GM12878 (cell line): ENCODE measurements around the gene PLXNA4. TPM values are rescaled to one million over a fixed set of nuclear protein-coding genes. Genes with fewer than 3 reads are reported as not detected.

Experiments used
- ATAC-seq: fragments of 200-7000 bp; cut with Tn5 transposase; 3 replicates; pipeline ENCODE4 v1.9.1; 2020; ENCODE audit warnings: mild to moderate bottlenecking, moderate library complexity
- BruUV-seq: library from RNA; stranded (reverse); fragments of 400-500 nt; replicated peaks from 2 replicates; lab custom pipeline; 2021; lab: Mats Ljungman, UMichigan
- CTCF ChIA-PET: fragments of 300-600 bp; sonication (Branson Sonifier 250); formaldehyde crosslinking; extraction: SDS; loops from one replicate; lab custom pipeline; 2021; ENCODE audit warnings: inconsistent platforms; lab: Yijun Ruan, JAX
- POLR2A ChIA-PET: fragments of 350-600 bp; formaldehyde crosslinking; extraction: SDS; loops from one replicate; lab custom pipeline; 2021; ENCODE audit warnings: inconsistent platforms; lab: Charles Lee
- RAD21 ChIA-PET: fragments of 300-600 bp; sonication (Branson Sonifier 250); formaldehyde crosslinking; loops from one replicate; lab custom pipeline; 2023; ENCODE audit warnings: antibody characterized with exemption; ENCODE audit not compliant: unreplicated experiment; lab: Charles Lee
- SMC1A ChIA-PET: fragments of 300-600 bp; sonication (Branson Sonifier 250); formaldehyde crosslinking; loops from one replicate; lab custom pipeline; 2023; ENCODE audit not compliant: unreplicated experiment, uncharacterized antibody; lab: Charles Lee
- DNase-seq: peaks from one replicate; pipeline ENCODE4 v3.0.0-alpha.2; 2011; ENCODE audit warnings: low read depth, low spot score
- FAIRE-seq: peaks from 3 replicates; lab custom pipeline; 2011; peaks lifted over from hg19 to GRCh38; lab: Jason Lieb, UNC
- H2AFZ ChIP-seq: 2 replicates; pipeline ENCODE4 v1.6.0; 2011; ENCODE audit warnings: low read depth, low read length, control low read depth; ENCODE audit not compliant: control insufficient read depth
- H3K27ac ChIP-seq: 2 replicates; pipeline ENCODE4 v1.5.1; 2011; ENCODE audit warnings: control low read depth; ENCODE audit not compliant: control insufficient read depth, insufficient read depth
- H3K27me3 ChIP-seq, 2 experiments: replicated peaks in 1 of 2; 2 replicates each; pipeline versions ENCODE4 v1.6.0 to v1.6.1; 2011; ENCODE audit warnings: low read length in 1 of 2; ENCODE audit not compliant: control insufficient read depth in 2 of 2, insufficient read depth in 2 of 2
- H3K36me3 ChIP-seq, 2 experiments: 2 replicates each; pipeline ENCODE4 v1.5.1; 2011; ENCODE audit warnings: low read length in 1 of 2; ENCODE audit not compliant: control insufficient read depth in 2 of 2, insufficient read depth in 2 of 2
- H3K4me1 ChIP-seq: 2 replicates; pipeline ENCODE4 v1.6.1; 2011; ENCODE audit warnings: mild to moderate bottlenecking, low read length, moderate library complexity, mixed read lengths; ENCODE audit not compliant: control insufficient read depth, insufficient read depth
- H3K4me2 ChIP-seq: 2 replicates; pipeline ENCODE4 v1.6.0; 2011; ENCODE audit warnings: control low read depth; ENCODE audit not compliant: control insufficient read depth, insufficient read depth
- H3K4me3 ChIP-seq: fragments of 200-600 bp; sonication (generic); 2 replicates; pipeline ENCODE4 v1.5.1; 2016
- H3K79me2 ChIP-seq: 2 replicates; pipeline ENCODE4 v1.6.0; 2011; ENCODE audit warnings: low read length; ENCODE audit not compliant: control insufficient read depth, insufficient read depth
- H3K9ac ChIP-seq: 2 replicates; pipeline ENCODE4 v1.8.0; 2011; ENCODE audit warnings: low read length, control low read depth, mixed read lengths; ENCODE audit not compliant: control insufficient read depth, insufficient read depth
- H3K9me3 ChIP-seq: replicated peaks from 3 replicates; pipeline ENCODE4 v1.5.1; 2011; ENCODE audit warnings: mild to moderate bottlenecking, low read length; ENCODE audit not compliant: control insufficient read depth, insufficient read depth
- H4K20me1 ChIP-seq: 2 replicates; pipeline ENCODE4 v1.6.0; 2011; ENCODE audit not compliant: control insufficient read depth, insufficient read depth
- BMI1 ChIP-seq: fragments of 450-650 bp; IDR thresholded peaks from 2 replicates; pipeline ENCODE4 v1.6.1; 2016; ENCODE audit warnings: mild to moderate bottlenecking, moderate library complexity, borderline replicate concordance
- BRCA1 ChIP-seq: IDR thresholded peaks from 2 replicates; pipeline ENCODE4 v1.6.1; 2011; ENCODE audit warnings: low read depth, low read length, improper control_type of control experiment
- IKZF2 ChIP-seq, 2 experiments: fragments of 450-650 bp; IDR thresholded peaks; 2 replicates each; pipeline ENCODE4 v1.6.1; 2017; ENCODE audit warnings: mild to moderate bottlenecking in 2 of 2, moderate library complexity in 2 of 2
- MXI1 ChIP-seq: fragments of 150-350 bp; IDR thresholded peaks from 2 replicates; pipeline ENCODE4 v1.6.1; 2011; ENCODE audit warnings: low read depth, mild to moderate bottlenecking, inconsistent platforms, low read length, improper control_type of control experiment
- MYB ChIP-seq: fragments of 150-350 bp; IDR thresholded peaks from 2 replicates; pipeline ENCODE4 v1.6.1; 2014; ENCODE audit warnings: mild to moderate bottlenecking, low read depth, low read length, borderline replicate concordance
- PAX8 ChIP-seq: fragments of 450-650 bp; IDR thresholded peaks from 2 replicates; pipeline ENCODE4 v1.6.1; 2017; ENCODE audit warnings: mild to moderate bottlenecking, moderate library complexity
- POU2F2 ChIP-seq: IDR thresholded peaks from 3 replicates; pipeline ENCODE4 v1.6.1; 2011; ENCODE audit warnings: low read depth, mild to moderate bottlenecking, low read length, borderline replicate concordance
- RAD51 ChIP-seq: fragments of 450-650 bp; IDR thresholded peaks from 2 replicates; pipeline ENCODE4 v1.6.1; 2016; ENCODE audit warnings: moderate library complexity, mild to moderate bottlenecking, inconsistent platforms
- RCOR1 ChIP-seq: conservative IDR thresholded peaks from 2 replicates; pipeline ENCODE4 v1.6.1; 2012; ENCODE audit warnings: low read depth, low read length, improper control_type of control experiment
- SIN3A ChIP-seq: IDR thresholded peaks from 2 replicates; pipeline ENCODE4 v1.6.1; 2012; ENCODE audit warnings: low read depth, low read length, improper control_type of control experiment
- SMC3 ChIP-seq: IDR thresholded peaks from 2 replicates; pipeline ENCODE4 v1.6.1; 2011; ENCODE audit warnings: low read length, improper control_type of control experiment, borderline replicate concordance
- SPI1 ChIP-seq: IDR thresholded peaks from 2 replicates; pipeline ENCODE4 v1.6.1; 2011; ENCODE audit warnings: low read depth, mild to moderate bottlenecking, low read length, moderate library complexity, borderline replicate concordance; ENCODE audit not compliant: insufficient read depth
- ZNF217 ChIP-seq: fragments of 450-650 bp; IDR thresholded peaks from 2 replicates; pipeline ENCODE4 v1.6.1; 2017; ENCODE audit warnings: antibody characterized with exemption, mild to moderate bottlenecking
- ZNF24 ChIP-seq: fragments of 450-650 bp; IDR thresholded peaks from 2 replicates; pipeline ENCODE4 v1.6.1; 2017; ENCODE audit warnings: antibody characterized with exemption, mild to moderate bottlenecking
- ZSCAN29 ChIP-seq: fragments of 450-650 bp; IDR thresholded peaks from 2 replicates; pipeline ENCODE4 v1.6.1; 2017; ENCODE audit warnings: mild to moderate bottlenecking, moderate library complexity
- WGBS: methylation state at CpG from one replicate; pipeline ENCODE4 v1.1.6; 2016; ENCODE audit warnings: low lambda C conversion rate; ENCODE audit not compliant: insufficient replicate concordance, insufficient coverage; ENCODE audit errors: missing lambda C conversion rate; 5-methylcytosine and 5-hydroxymethylcytosine counted together
- in situ Hi-C: fragments of 300-500 bp; cut with MboI; formaldehyde crosslinking; loops from 9 replicates; pipeline ENCODE4 v1.14.3; 2018; ENCODE audit warnings: mixed read lengths
- intact Hi-C: fragments of 100-400 bp; cut with micrococcal nuclease; formaldehyde crosslinking; loops from one replicate; pipeline ENCODE4 v1.14.2; 2022; ENCODE audit not compliant: unreplicated experiment
- polyA plus RNA-seq, 11 experiments: library from polyadenylated mRNA; depleted of rRNA in 4 of 11; unstranded in 6 of 11; stranded (reverse) in 5 of 11; fragments of >200 nt; fragmentation: Nextera tagmentation in 4 of 11; fragmentation: Illumina TruSeq in 1 of 11; extraction: Ambion mirVana in 4 of 11; extraction: Trizol in 1 of 11; gene quantifications; 1 replicate in 1 of 11; 2 replicates in 10 of 11; pipeline versions ENCODE4 v1.2.1 to v1.2.3, GENCODE V29; 2011 to 2016; ENCODE audit warnings: inconsistent platforms in 2 of 11, missing spikeins in 2 of 11, low read depth in 1 of 11
- total RNA-seq, 4 experiments: library from RNA; depleted of rRNA in 3 of 4; stranded (reverse); fragments of >200 nt in 3 of 4; fragmentation: Illumina TruSeq in 1 of 4; extraction: Trizol in 1 of 4; gene quantifications; 2 replicates each; pipeline versions ENCODE4 v1.2.1 to v1.2.3, GENCODE V29; 2013 to 2021
- TF ChIP-seq, protein P1 (sequence below): IDR thresholded peaks from 2 replicates; pipeline ENCODE4 v1.6.1; 2012; ENCODE audit warnings: low read depth, low read length, improper control_type of control experiment
- TF ChIP-seq, protein P2 (sequence below): fragments of 450-650 bp; IDR thresholded peaks from 2 replicates; pipeline ENCODE4 v1.6.1; 2017; ENCODE audit warnings: antibody characterized with exemption, mild to moderate bottlenecking, moderate library complexity
- TF ChIP-seq, protein P3 (sequence below): IDR thresholded peaks from 2 replicates; pipeline ENCODE4 v1.6.1; 2011; ENCODE audit warnings: borderline replicate concordance, low read depth, mild to moderate bottlenecking, moderate library complexity, low read length; ENCODE audit not compliant: insufficient read depth, poor library complexity, severe bottlenecking

The PLXNA4 gene
- total and polyA plus RNA-seq, 10 of the 15 experiments (the other 5 are each of a cell fraction or from before 2014, with no cell fraction given) = 0.03 TPM; not detected in 9

DNA sequence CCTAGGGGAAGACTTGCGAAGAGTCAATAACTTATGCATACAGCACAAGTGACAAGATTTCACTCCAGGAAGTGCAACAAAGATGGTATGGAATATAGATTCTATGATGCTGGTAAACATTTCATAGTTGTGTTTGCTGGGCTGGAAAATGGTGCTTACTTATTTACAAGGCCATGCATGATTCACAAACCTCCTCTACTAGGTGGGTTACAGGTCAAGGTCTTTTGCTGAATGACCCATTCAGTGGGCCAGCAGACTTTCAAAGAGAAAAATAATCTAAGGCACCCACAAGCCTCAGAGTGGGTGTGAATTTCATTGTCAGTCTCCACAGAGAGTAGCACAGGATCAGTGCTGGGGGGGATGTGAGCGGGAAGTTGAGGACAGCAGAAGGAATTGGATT is 378.5 kb downstream of the PLXNA4 start (continued):
- TF ChIP-seq MXI1 (no peak), ZNF24 (no peak), ZSCAN29 (no peak)

DNA sequence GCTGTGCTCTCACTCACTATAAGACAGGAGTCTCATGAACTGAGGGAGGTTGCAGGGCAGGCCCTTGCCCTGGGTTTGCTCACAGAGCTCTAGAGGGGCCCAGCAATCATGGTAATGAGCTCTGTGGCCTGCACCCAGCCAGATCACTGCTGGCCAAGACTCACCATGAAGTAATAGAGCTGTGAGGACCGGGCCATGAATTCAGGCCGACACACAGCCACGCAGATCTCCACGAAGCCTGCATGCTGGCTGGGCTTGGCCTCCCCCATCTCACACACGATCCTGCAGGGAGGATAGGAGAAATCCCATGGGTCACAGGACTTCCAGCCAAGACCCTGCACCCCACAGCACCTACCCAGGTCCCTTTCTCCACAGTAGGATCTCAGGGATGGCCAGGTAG is 382.4 kb downstream of the PLXNA4 start:
- no peaks in the 10 kb centered on the region for H3K9me3 ChIP-seq
- H2AFZ ChIP-seq = no peak overlapping the region
- no peak overlapping the region for H3K4me3 ChIP-seq
- ChIA-PET RAD21 (no interaction called here), SMC1A (no interaction called here), POLR2A (no interaction called here), CTCF (no interaction called here)
- ATAC-seq = no peak
- H3K9ac ChIP-seq = no peak overlapping the region
- no peak for FAIRE-seq
- no peak overlapping the region for H3K27ac ChIP-seq
- no peak overlapping the region for H3K4me2 ChIP-seq
- intact Hi-C loops (no loop called here), in situ Hi-C loops (no loop called here)
- H3K4me1 ChIP-seq = no peaks in the 10 kb centered on the region
- H3K36me3 ChIP-seq = no peaks in the 10 kb centered on the region
- no peaks in the 10 kb centered on the region for H3K27me3 ChIP-seq
- DNase-seq = no peak
- 2% methylated on average over 5 of the region's 5 CpGs for whole genome bisulfite sequencing
- no peaks in the 10 kb centered on the region for H4K20me1 ChIP-seq
- BruUV-seq = no TSS peak
- no peaks in the 10 kb centered on the region for H3K79me2 ChIP-seq
- TF ChIP-seq POU2F2 (no peak), SMC3 (no peak), RCOR1 (no peak), BRCA1 (no peak), RAD51 (no peak), SPI1 (no peak), PAX8 (no peak), MYB (no peak), BMI1 (no peak), IKZF2 (IDR thresholded peaks at IDR 0.05) (no peak), SIN3A (no peak), ZNF217 (no peak)
- TF ChIP-seq, protein P1, sequence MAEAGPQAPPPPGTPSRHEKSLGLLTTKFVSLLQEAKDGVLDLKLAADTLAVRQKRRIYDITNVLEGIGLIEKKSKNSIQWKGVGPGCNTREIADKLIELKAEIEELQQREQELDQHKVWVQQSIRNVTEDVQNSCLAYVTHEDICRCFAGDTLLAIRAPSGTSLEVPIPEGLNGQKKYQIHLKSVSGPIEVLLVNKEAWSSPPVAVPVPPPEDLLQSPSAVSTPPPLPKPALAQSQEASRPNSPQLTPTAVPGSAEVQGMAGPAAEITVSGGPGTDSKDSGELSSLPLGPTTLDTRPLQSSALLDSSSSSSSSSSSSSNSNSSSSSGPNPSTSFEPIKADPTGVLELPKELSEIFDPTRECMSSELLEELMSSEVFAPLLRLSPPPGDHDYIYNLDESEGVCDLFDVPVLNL = no peak
- TF ChIP-seq, protein P2, sequence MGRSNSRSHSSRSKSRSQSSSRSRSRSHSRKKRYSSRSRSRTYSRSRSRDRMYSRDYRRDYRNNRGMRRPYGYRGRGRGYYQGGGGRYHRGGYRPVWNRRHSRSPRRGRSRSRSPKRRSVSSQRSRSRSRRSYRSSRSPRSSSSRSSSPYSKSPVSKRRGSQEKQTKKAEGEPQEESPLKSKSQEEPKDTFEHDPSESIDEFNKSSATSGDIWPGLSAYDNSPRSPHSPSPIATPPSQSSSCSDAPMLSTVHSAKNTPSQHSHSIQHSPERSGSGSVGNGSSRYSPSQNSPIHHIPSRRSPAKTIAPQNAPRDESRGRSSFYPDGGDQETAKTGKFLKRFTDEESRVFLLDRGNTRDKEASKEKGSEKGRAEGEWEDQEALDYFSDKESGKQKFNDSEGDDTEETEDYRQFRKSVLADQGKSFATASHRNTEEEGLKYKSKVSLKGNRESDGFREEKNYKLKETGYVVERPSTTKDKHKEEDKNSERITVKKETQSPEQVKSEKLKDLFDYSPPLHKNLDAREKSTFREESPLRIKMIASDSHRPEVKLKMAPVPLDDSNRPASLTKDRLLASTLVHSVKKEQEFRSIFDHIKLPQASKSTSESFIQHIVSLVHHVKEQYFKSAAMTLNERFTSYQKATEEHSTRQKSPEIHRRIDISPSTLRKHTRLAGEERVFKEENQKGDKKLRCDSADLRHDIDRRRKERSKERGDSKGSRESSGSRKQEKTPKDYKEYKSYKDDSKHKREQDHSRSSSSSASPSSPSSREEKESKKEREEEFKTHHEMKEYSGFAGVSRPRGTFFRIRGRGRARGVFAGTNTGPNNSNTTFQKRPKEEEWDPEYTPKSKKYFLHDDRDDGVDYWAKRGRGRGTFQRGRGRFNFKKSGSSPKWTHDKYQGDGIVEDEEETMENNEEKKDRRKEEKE = no peak
- TF ChIP-seq, protein P3, sequence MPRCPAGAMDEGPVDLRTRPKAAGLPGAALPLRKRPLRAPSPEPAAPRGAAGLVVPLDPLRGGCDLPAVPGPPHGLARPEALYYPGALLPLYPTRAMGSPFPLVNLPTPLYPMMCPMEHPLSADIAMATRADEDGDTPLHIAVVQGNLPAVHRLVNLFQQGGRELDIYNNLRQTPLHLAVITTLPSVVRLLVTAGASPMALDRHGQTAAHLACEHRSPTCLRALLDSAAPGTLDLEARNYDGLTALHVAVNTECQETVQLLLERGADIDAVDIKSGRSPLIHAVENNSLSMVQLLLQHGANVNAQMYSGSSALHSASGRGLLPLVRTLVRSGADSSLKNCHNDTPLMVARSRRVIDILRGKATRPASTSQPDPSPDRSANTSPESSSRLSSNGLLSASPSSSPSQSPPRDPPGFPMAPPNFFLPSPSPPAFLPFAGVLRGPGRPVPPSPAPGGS = no peak
